Peyer's patch (tissue), 4 donors: Measurements from ENCODE around the gene NEK4. TPM values are rescaled to one million over a fixed set of nuclear protein-coding genes. Genes with fewer than 3 reads are reported as not detected.
A peak's percentile ranks its signal among the peaks of the same experiment; 100 is the strongest.

ENCODE experiments used
- DNase-seq, 3 donors: peaks; one replicate each; pipeline ENCODE4 v3.0.0-alpha.2; 2017 to 2019
- H3K27ac ChIP-seq, 4 donors: fragments of 200-600 bp; sonication (generic); one replicate each; pipeline ENCODE4 v1.5.1; 2016 to 2019
- H3K27me3 ChIP-seq, 2 donors: fragments of 200-600 bp; sonication (generic); one replicate each; pipeline ENCODE4 v1.5.1; 2019
- H3K36me3 ChIP-seq, 3 donors: fragments of 200-600 bp; sonication (generic); one replicate each; pipeline ENCODE4 v1.5.1; 2016 to 2019
- H3K4me1 ChIP-seq, 4 donors: fragments of 200-600 bp; sonication (generic); one replicate each; pipeline ENCODE4 v1.5.1; 2016 to 2019
- H3K4me3 ChIP-seq, 4 donors: fragments of 200-600 bp; sonication (generic); 1 replicate in 3 of 4; 2 replicates in 1 of 4; pipeline ENCODE4 v1.5.1; 2016 to 2019; ENCODE audit warnings: mild to moderate bottlenecking in 1 of 4
- H3K9me3 ChIP-seq, 4 donors: fragments of 200-600 bp; sonication (generic); one replicate each; pipeline ENCODE4 v1.5.1; 2016 to 2019; ENCODE audit warnings: mild to moderate bottlenecking in 1 of 4
- POLR2A ChIP-seq, 2 donors: fragments of 450-650 bp; IDR thresholded peaks; one replicate each; pipeline ENCODE4 v1.5.1; 2017; ENCODE audit warnings: antibody characterized with exemption in 2 of 2, mild to moderate bottlenecking in 2 of 2, moderate library complexity in 2 of 2
- total RNA-seq, 4 donors: library from RNA; depleted of rRNA; stranded (reverse); fragments of >200 nt; gene quantifications; one replicate each; pipeline ENCODE4 v1.1.0, GENCODE V29; 2016
- TF ChIP-seq, protein P1 (sequence below), 6 experiments: fragments of 450-650 bp in 4 of 6; fragments of 200-600 bp in 2 of 6; sonication (generic) in 1 of 6; IDR thresholded peaks; one replicate each; pipeline ENCODE4 v1.5.1; 2017 to 2019; ENCODE audit warnings: antibody characterized with exemption in 6 of 6, mild to moderate bottlenecking in 3 of 6, moderate library complexity in 1 of 6

Gene NEK4
- total RNA-seq, 4 donors from 2014 or later: 16.5 to 39.6 (median 20.6) TPM

DNA sequence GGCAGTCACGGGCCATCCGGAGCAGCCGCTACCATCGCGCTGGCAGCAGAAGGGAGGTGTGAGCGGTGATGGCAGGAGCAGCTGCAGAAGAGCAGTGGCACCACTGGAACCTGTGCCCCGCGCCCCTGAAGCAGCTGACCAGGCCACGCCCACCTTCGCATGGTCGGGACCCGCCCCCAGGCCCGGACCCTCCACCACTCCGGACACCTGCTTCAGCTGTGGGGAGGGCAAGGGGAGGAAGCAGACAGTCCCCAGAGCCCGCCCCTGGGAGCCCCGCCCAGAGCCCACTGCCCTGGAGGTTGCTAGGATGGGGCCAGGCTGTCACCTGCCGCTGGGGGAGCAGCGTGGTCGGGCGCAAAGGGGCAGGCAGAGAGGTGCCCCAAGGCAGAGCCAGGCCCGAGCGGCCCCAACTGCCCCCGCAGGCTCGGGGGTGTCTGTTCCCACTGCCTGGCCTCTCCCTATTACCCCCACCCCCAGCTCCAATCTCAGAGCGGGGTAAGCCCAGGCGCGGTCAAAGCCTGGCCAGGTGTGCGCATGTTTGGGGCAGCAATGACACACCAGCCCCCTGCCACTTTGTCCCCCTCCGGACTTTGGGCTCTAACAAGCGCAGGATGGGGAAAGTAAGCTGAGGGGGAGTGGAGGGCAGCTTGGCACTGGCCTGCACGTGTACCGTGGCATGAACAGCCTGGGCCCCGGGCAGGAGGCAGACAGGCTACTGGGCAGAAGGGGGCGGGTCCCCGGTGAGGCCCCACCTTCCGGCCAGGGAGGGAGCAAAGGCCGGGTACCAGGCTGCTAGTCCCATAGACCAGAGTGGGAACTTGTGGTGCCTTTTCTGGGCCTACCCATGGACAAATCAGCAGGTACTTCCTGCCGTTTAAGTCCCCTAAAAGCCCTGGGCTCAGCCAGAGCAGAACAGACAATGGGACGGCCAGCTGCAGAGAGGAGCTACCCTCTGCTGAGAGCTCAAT, 56.1 kb downstream of the NEK4 start:
- TF ChIP-seq, protein P1, sequence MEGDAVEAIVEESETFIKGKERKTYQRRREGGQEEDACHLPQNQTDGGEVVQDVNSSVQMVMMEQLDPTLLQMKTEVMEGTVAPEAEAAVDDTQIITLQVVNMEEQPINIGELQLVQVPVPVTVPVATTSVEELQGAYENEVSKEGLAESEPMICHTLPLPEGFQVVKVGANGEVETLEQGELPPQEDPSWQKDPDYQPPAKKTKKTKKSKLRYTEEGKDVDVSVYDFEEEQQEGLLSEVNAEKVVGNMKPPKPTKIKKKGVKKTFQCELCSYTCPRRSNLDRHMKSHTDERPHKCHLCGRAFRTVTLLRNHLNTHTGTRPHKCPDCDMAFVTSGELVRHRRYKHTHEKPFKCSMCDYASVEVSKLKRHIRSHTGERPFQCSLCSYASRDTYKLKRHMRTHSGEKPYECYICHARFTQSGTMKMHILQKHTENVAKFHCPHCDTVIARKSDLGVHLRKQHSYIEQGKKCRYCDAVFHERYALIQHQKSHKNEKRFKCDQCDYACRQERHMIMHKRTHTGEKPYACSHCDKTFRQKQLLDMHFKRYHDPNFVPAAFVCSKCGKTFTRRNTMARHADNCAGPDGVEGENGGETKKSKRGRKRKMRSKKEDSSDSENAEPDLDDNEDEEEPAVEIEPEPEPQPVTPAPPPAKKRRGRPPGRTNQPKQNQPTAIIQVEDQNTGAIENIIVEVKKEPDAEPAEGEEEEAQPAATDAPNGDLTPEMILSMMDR (IDR thresholded peaks at IDR 0.05): no peak
- TF ChIP-seq POLR2A (IDR thresholded peaks at IDR 0.05): no peak
- H3K36me3 ChIP-seq: peaks cover 0 to 11% (median 0%) of the 10 kb centered on the region in 3 donors
- peaks cover 0 to 11% (median 0%) of the 10 kb centered on the region in 4 donors for H3K4me1 ChIP-seq
- H3K27me3 ChIP-seq: no peaks in the 10 kb centered on the region
- H3K9me3 ChIP-seq: no peaks in the 10 kb centered on the region
- no peak overlapping the region for H3K27ac ChIP-seq
- peak in 2 of 3 donors; percentile 77 to 82 for DNase-seq
- peak overlapping the region in 2 of 4 donors; percentile 35 to 42 for H3K4me3 ChIP-seq

DNA sequence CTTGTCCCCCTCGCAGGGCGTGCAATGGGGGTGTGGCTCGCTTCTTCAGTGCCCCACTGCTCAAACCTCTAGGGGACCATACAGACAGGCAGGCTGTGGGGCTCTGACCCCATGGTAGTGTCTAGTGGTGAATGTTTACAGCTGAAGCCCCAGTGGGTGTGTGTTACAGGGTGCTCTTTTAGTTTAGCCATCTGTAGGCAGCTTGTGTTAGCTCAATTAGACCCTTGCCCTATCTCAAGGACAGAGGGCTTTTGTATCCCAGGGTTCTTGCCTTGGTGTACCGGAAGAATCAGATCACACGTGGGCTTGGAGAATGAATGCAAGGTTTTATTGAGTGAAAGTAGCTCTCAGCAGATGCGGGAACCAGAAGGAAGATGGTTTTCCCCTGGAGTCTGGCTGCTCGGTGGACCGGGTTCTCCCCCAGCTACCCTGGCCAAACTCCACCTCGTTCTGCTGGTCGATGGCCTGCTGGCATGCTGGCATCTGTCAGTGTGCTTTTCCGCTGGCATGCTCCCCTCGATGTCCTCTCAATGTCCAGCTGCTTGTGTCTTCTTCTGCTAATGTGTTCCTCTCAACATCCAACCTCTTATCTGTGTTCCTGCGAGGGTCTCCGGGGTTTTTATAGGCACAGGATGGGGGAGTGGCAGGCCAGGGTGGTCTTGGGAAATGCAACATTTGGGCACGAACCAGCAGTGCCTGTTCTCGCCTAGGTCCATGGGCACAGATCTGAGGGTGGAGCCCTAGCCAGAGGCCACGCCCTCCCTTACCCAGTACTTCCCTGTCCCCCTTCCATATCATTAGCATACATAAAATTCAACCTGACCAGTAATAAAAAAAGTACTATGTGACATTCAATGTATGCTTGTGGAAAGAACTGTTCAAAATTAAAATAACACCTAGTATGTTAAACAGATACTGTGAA, 58.2 kb downstream of the NEK4 start:
- Histone ChIP-seq H3K4me3 (no peak overlapping the region), H3K9me3 (no peaks in the 10 kb centered on the region), H3K27ac (no peak overlapping the region), H3K36me3 (peaks cover 0 to 20% (median 0%) of the 10 kb centered on the region in 3 donors), H3K4me1 (peaks cover 0 to 13% (median 3%) of the 10 kb centered on the region in 4 donors), H3K27me3 (no peaks in the 10 kb centered on the region)
- no peak for TF ChIP-seq POLR2A (IDR thresholded peaks at IDR 0.05)
- TF ChIP-seq, protein P1 (IDR thresholded peaks at IDR 0.05): no peak
- no peak for DNase-seq

DNA sequence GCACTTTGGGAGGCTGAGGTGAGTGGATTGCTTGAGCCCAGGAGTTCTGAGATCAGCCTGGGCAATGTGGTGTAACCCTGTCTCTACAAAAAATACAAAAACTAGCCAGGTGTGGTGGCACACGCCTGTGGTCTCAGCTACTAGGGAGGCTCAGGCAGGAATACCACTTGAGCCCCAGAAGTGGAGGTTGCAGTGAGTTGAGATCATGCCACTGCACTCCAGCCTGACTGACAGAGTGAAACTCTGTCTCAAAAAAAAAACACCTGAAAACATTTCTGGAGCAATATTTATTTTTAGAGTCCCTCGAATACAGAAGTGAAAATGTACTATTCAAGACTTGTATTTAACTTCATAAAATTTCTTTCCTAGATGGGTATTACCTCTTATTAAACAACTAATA, 60.2 kb downstream of the NEK4 start:
- Histone ChIP-seq H3K4me1 (peaks cover 2 to 21% (median 10%) of the 10 kb centered on the region in 4 donors), H3K9me3 (no peaks in the 10 kb centered on the region), H3K27me3 (no peaks in the 10 kb centered on the region), H3K4me3 (no peak overlapping the region), H3K36me3 (peaks cover 0 to 20% (median 0%) of the 10 kb centered on the region in 3 donors), H3K27ac (no peak overlapping the region)
- no peak for TF ChIP-seq POLR2A (IDR thresholded peaks at IDR 0.05)
- TF ChIP-seq, protein P1 (IDR thresholded peaks at IDR 0.05): no peak
- DNase-seq: no peak

DNA sequence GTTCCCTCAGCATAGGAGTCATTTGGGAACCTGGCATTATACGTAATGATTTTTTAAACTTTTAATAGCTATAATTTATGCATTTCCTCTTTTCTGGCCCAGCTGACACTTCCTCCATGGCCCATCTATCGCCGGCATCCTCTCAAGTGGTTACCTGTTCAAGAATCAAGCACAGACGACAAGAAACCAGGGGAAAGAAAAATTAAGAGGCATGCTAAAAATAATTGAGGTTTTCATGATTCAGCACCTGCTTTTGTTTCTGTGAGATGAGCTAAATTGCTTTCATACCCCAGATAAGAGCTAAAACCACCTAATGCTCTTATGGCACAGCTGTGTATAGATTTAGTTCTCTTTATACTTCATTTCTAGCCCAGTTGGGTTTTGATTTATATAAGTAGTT, 63.2 kb downstream of the NEK4 start:
- no peak for TF ChIP-seq POLR2A (IDR thresholded peaks at IDR 0.05)
- TF ChIP-seq, protein P1 (IDR thresholded peaks at IDR 0.05): no peak
- H3K27ac ChIP-seq: no peak overlapping the region
- H3K36me3 ChIP-seq: peaks cover 0 to 20% (median 0%) of the 10 kb centered on the region in 3 donors
- peaks cover 2 to 26% (median 10%) of the 10 kb centered on the region in 4 donors for H3K4me1 ChIP-seq
- H3K27me3 ChIP-seq: no peaks in the 10 kb centered on the region
- no peaks in the 10 kb centered on the region for H3K9me3 ChIP-seq
- peak overlapping the region in 1 of 4 donors; percentile 71 for H3K4me3 ChIP-seq
- peak in 1 of 3 donors; percentile 38 for DNase-seq
